ENCODE data around the gene CST7.

Gene CST7

GRCh38 chr20:24948939-24949679 is at the start of gene CST7:
Gene CST7, plus strand, starts transcription at chr20:24949269. Its CDS starts 237 bp downstream, at chr20:24949506.
- Mint-ChIP-seq H3K27me3 (no peaks in the 10 kb centered on the region), H3K4me1 (peaks cover 55% of the 10 kb centered on the region), H3K36me3 (ENCODE audit: low read depth) (peaks cover 47% of the 10 kb centered on the region), H3K27ac (peak within 1 kb of the TSS; percentile 97), H3K4me3 (peak within 1 kb of the TSS; percentile 89), H3K9me3 (peaks cover 36% of the 10 kb centered on the region)
- DNase-seq = peak; percentile 90
- ATAC-seq = peak; percentile 95

GRCh38 chr20:24906806-24907205 is 42.3 kb upstream of the CST7 start:
- ATAC-seq (no peak), DNase-seq (no peak)
- no peaks in the 10 kb centered on the region for H3K4me1 Mint-ChIP-seq
- H3K4me3 Mint-ChIP-seq = no peak overlapping the region
- no peaks in the 10 kb centered on the region for H3K36me3 Mint-ChIP-seq (ENCODE audit: low read depth)
- peaks cover 9% of the 10 kb centered on the region for H3K9me3 Mint-ChIP-seq
- no peaks in the 10 kb centered on the region for H3K27me3 Mint-ChIP-seq
- no peak overlapping the region for H3K27ac Mint-ChIP-seq

- DNase-seq (no peak), ATAC-seq (no peak)
- Mint-ChIP-seq H3K4me1 (no peaks in the 10 kb centered on the region), H3K27ac (no peak overlapping the region), H3K4me3 (no peak overlapping the region), H3K36me3 (ENCODE audit: low read depth) (no peaks in the 10 kb centered on the region), H3K9me3 (peaks cover 9% of the 10 kb centered on the region), H3K27me3 (no peaks in the 10 kb centered on the region)
These were observed 40.4 kb upstream of the CST7 start for GRCh38 chr20:24908642-24909041.

- no peak overlapping the region for H3K27ac Mint-ChIP-seq
- DNase-seq (no peak), ATAC-seq (no peak)
- no peaks in the 10 kb centered on the region for H3K4me1 Mint-ChIP-seq
- no peaks in the 10 kb centered on the region for H3K36me3 Mint-ChIP-seq (ENCODE audit: low read depth)
- H3K27me3 Mint-ChIP-seq = no peaks in the 10 kb centered on the region
- no peak overlapping the region for H3K4me3 Mint-ChIP-seq
- H3K9me3 Mint-ChIP-seq = peaks cover 9% of the 10 kb centered on the region
These were observed 39.8 kb upstream of the CST7 start for GRCh38 chr20:24909086-24909780.

- DNase-seq (no peak), ATAC-seq (no peak)
- no peaks in the 10 kb centered on the region for H3K4me1 Mint-ChIP-seq
- no peaks in the 10 kb centered on the region for H3K36me3 Mint-ChIP-seq (ENCODE audit: low read depth)
- no peak overlapping the region for H3K27ac Mint-ChIP-seq
- peaks cover 9% of the 10 kb centered on the region for H3K9me3 Mint-ChIP-seq
- no peaks in the 10 kb centered on the region for H3K27me3 Mint-ChIP-seq
- H3K4me3 Mint-ChIP-seq = no peak overlapping the region
These were observed 39.2 kb upstream of the CST7 start for GRCh38 chr20:24909861-24910260.

GRCh38 chr20:24910461-24910860 is 38.6 kb upstream of the CST7 start:
- DNase-seq (no peak), ATAC-seq (no peak)
- H3K4me1 Mint-ChIP-seq = no peaks in the 10 kb centered on the region
- H3K4me3 Mint-ChIP-seq = no peak overlapping the region
- peaks cover 9% of the 10 kb centered on the region for H3K9me3 Mint-ChIP-seq
- no peak overlapping the region for H3K27ac Mint-ChIP-seq
- no peaks in the 10 kb centered on the region for H3K27me3 Mint-ChIP-seq
- H3K36me3 Mint-ChIP-seq (ENCODE audit: low read depth) = no peaks in the 10 kb centered on the region

- ATAC-seq (no peak), DNase-seq (no peak)
- Mint-ChIP-seq H3K36me3 (ENCODE audit: low read depth) (no peaks in the 10 kb centered on the region), H3K27ac (no peak overlapping the region), H3K27me3 (peaks cover under 1% of the 10 kb centered on the region), H3K9me3 (peaks cover 8% of the 10 kb centered on the region), H3K4me3 (no peak overlapping the region), H3K4me1 (no peaks in the 10 kb centered on the region)
These were observed 37.6 kb upstream of the CST7 start for GRCh38 chr20:24911461-24911860.

GRCh38 chr20:24912397-24913075 is 36.5 kb upstream of the CST7 start:
- no peak for DNase-seq
- Mint-ChIP-seq H3K4me1 (no peaks in the 10 kb centered on the region), H3K9me3 (no peaks in the 10 kb centered on the region), H3K27ac (no peak overlapping the region), H3K4me3 (no peak overlapping the region), H3K27me3 (peaks cover 3% of the 10 kb centered on the region), H3K36me3 (ENCODE audit: low read depth) (no peaks in the 10 kb centered on the region)
- no peak for ATAC-seq

GRCh38 chr20:24913076-24913628 is 35.9 kb upstream of the CST7 start:
- DNase-seq (no peak), ATAC-seq (no peak)
- peaks cover 2% of the 10 kb centered on the region for H3K4me1 Mint-ChIP-seq
- H3K4me3 Mint-ChIP-seq = no peak overlapping the region
- H3K36me3 Mint-ChIP-seq (ENCODE audit: low read depth) = no peaks in the 10 kb centered on the region
- peaks cover 3% of the 10 kb centered on the region for H3K27me3 Mint-ChIP-seq
- H3K27ac Mint-ChIP-seq = no peak overlapping the region
- H3K9me3 Mint-ChIP-seq = no peaks in the 10 kb centered on the region

- no peak for DNase-seq
- no peak for ATAC-seq
- Mint-ChIP-seq H3K4me3 (no peak overlapping the region), H3K4me1 (peaks cover 8% of the 10 kb centered on the region), H3K9me3 (no peaks in the 10 kb centered on the region), H3K27me3 (peaks cover 4% of the 10 kb centered on the region), H3K36me3 (ENCODE audit: low read depth) (no peaks in the 10 kb centered on the region), H3K27ac (no peak overlapping the region)
These were observed 34.5 kb upstream of the CST7 start for GRCh38 chr20:24914388-24915241.

- H3K36me3 Mint-ChIP-seq (ENCODE audit: low read depth) = no peaks in the 10 kb centered on the region
- peaks cover 8% of the 10 kb centered on the region for H3K4me1 Mint-ChIP-seq
- H3K27me3 Mint-ChIP-seq = peaks cover 4% of the 10 kb centered on the region
- H3K4me3 Mint-ChIP-seq = no peak overlapping the region
- H3K27ac Mint-ChIP-seq = no peak overlapping the region
- no peaks in the 10 kb centered on the region for H3K9me3 Mint-ChIP-seq
- no peak for ATAC-seq
- no peak for DNase-seq
These were observed 33.6 kb upstream of the CST7 start for GRCh38 chr20:24915440-24915839.

GRCh38 chr20:24915892-24916291 is 33.2 kb upstream of the CST7 start:
- Mint-ChIP-seq H3K4me3 (no peak overlapping the region), H3K27ac (no peak overlapping the region), H3K4me1 (peaks cover 8% of the 10 kb centered on the region), H3K27me3 (peaks cover 4% of the 10 kb centered on the region), H3K9me3 (no peaks in the 10 kb centered on the region), H3K36me3 (ENCODE audit: low read depth) (no peaks in the 10 kb centered on the region)
- DNase-seq (no peak), ATAC-seq (no peak)

GRCh38 chr20:24916412-24916811 is 32.7 kb upstream of the CST7 start:
- H3K4me3 Mint-ChIP-seq = no peak overlapping the region
- ATAC-seq (no peak), DNase-seq (no peak)
- H3K4me1 Mint-ChIP-seq = peaks cover 8% of the 10 kb centered on the region
- H3K9me3 Mint-ChIP-seq = peaks cover 3% of the 10 kb centered on the region
- H3K27me3 Mint-ChIP-seq = peaks cover 4% of the 10 kb centered on the region
- peaks cover 4% of the 10 kb centered on the region for H3K36me3 Mint-ChIP-seq (ENCODE audit: low read depth)
- no peak overlapping the region for H3K27ac Mint-ChIP-seq

GRCh38 chr20:24917056-24917455 is 32.0 kb upstream of the CST7 start:
- no peak for ATAC-seq
- H3K9me3 Mint-ChIP-seq = peaks cover 3% of the 10 kb centered on the region
- no peak overlapping the region for H3K4me3 Mint-ChIP-seq
- H3K27me3 Mint-ChIP-seq = peaks cover 4% of the 10 kb centered on the region
- H3K4me1 Mint-ChIP-seq = peaks cover 8% of the 10 kb centered on the region
- no peak overlapping the region for H3K27ac Mint-ChIP-seq
- H3K36me3 Mint-ChIP-seq (ENCODE audit: low read depth) = peaks cover 4% of the 10 kb centered on the region
- DNase-seq = no peak

Measured in activated naive CD8-positive, alpha-beta T cell treated with anti-CD3 and anti-CD28 coated beads, Interleukin-2, amount 50 U/mL, for 24 hours (primary cell).